A673 (cell line): Measurements from ENCODE around the gene KCNK16.

Experiments
- CTCF ChIP-seq: fragments of 300-800, 200-600 bp; sonication (generic); conservative IDR thresholded peaks from 2 replicates; pipeline ENCODE4 v1.5.1; 2017; ENCODE audit warnings: low read depth, mild to moderate bottlenecking, antibody characterized with exemption, low read length, moderate library complexity, mixed read lengths
- EZH2 ChIP-seq: fragments of 200-600 bp; sonication (generic); IDR thresholded peaks from 2 replicates; pipeline ENCODE4 v1.6.1; 2017; ENCODE audit warnings: borderline replicate concordance, low read depth, mild to moderate bottlenecking, mixed read lengths, antibody characterized with exemption, low read length; ENCODE audit not compliant: poor library complexity, severe bottlenecking

- TF ChIP-seq CTCF: no peak
- TF ChIP-seq EZH2: no peak
Measured at GRCh38 chr6:39330057-39330456, 7.6 kb upstream of the KCNK16 start.
